CD1c-positive myeloid dendritic cell (primary cell): Measurements from ENCODE around the gene CTSH.
"Not testable (repeated sequence)": the region's sequence is repeated elsewhere in the genome, so short reads cannot be mapped to it uniquely, and the experiment has no call there.

Experiments
- DNase-seq: peaks from one replicate; pipeline ENCODE4 v3.0.0-alpha.2; 2016; ENCODE audit errors: extremely low spot score

The CTSH gene

DNA sequence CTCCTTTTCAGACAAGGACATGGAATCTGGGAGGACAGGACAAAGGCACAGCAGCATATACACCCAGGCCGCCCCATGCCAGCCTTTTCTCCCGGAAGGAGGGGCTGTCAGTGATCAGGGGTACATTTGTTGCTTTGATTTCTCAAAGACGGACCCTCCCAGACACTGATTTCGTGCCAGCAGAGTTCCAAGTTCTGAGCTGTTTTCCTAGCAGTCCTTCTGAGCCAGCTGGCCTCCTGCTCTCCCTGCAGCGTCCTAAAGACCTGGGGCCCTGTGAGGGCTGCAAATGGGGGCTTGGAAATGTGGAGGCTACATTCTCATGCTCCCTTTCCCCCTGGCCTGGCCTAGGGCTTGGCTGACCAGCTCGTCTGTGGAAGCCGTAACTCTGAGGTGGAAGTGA lies 22.3 kb downstream of the CTSH start:
- DNase-seq, result no peak

DNA sequence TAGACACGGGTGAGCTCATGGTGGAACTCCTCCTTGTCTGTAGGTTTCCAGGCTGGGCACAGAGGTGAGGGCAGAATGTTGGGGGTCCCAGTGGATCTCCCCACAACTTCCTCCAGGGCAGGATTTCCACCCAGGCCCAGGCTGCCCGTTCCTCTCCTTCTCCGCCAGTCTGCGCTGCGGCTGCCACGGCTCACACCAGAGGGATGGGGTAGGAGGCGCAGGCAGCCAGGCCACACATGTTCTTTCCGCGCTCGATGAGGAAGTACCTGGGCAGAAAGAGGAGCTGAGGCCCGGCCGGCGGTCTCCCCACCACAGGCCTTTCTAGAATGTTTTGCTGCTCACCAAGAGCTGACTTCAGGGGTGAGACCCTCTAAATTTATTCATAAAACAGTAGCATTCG lies 22.9 kb downstream of the CTSH start:
- no peak for DNase-seq

DNA sequence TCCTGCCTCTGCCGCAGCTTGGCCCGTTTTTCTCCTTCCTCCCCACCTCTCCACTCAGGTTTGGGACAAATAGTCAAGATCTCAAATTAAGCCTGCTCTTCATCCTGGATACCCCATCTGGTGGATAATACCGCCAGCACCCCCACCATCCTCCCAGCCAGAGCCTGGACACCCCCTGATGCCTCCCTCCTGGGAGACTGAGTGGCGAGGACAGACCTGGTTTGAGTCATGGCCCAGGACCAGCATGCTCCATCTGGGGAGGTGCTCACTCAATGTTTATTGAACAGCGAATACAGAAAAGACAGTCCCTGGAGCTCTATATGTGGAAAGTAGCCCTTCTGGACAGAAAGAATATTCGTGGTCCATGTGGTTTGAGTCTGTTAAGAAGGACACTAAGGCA lies 23.3 kb downstream of the CTSH start:
- DNase-seq, result no peak

GRCh38 chr15:78917888-78918287 lies 27.0 kb downstream of the CTSH start:
- DNase-seq, result no peak

DNA sequence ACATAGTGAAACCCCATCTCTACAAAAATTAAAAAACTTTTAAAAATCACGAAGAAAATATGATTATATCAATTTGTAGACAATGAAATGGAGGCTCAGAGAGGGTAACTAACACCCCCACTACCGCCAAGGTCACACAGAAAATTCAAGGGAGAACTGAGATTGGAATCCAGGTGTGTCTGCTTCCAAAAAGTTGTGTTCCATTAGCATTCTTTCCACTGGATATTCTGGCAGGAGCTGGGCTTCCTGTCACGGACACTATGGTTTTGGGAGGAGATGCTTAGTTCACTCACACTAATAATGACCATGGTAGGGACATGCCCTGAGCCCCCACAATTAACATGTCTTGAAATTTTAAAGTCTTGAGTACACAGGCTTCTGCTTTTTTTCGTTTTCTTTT lies 28.8 kb downstream of the CTSH start:
- no peak for DNase-seq

GRCh38 chr15:78915341-78916087 lies 29.3 kb downstream of the CTSH start:
- DNase-seq, result peak; percentile 92

DNA sequence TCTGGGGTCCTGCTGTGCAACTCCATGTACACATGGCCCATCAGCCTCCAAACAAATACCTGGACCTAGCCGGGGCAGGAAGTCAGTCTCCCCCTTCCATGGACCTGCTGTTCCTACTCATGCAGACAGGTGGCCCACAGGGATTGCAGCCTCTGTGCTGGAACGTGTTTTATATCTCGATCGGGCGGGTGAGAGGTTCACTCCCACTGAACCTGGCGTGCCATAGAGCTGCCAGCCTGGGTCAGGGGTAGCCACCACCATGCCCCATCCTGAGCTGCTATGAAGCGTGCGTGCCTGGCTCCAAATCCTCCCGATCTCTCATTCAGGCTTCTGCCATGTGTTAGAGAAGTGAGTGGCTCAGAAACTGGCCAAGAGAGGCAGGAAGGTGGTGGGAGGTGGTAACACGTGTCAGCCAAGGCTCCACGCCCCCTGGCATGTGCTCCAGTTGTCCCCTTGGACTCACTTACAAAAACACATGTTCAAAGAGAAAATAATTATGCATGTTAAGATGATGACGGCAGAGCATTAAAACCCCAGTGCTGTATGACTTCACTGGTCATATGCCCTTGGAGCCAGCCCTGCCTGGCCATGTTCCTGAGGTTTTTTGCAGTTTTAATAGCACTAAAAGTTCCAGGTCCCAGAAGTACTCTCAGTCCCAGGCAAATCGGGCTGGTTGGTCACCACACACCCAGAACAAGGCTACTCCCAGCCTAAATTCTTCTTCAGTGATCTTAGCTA lies 30.6 kb downstream of the CTSH start:
- peak; percentile 57 for DNase-seq

GRCh38 chr15:78913012-78913411 lies 31.8 kb downstream of the CTSH start:
- DNase-seq, result no peak

- DNase-seq, result no peak
Measured at GRCh38 chr15:78912316-78912715, 32.5 kb downstream of the CTSH start.

- DNase-seq, result no peak
Measured at GRCh38 chr15:78910271-78910670, 34.6 kb downstream of the CTSH start.

DNA sequence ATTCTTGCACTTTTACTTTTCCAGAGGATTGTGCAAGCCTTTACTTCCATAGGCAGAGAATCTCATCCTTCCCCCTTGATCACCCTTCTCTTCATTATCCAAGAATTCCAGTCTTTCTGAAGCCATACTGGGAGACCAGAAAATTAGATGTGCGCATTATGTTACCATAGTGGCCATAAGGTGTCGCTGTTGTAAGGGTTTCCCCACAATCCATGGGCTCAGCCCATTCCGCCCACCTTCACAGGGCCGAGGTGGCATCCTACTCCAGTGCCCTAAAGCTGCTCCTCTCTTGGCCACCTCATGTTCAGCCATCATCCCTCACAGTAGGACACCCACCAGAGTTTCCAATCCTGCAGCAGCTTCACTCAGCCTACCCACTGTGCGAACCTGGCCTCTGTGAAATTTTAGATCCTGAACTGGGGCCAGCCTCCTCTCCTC lies 35.0 kb downstream of the CTSH start:
- peak; percentile 75 for DNase-seq

DNA sequence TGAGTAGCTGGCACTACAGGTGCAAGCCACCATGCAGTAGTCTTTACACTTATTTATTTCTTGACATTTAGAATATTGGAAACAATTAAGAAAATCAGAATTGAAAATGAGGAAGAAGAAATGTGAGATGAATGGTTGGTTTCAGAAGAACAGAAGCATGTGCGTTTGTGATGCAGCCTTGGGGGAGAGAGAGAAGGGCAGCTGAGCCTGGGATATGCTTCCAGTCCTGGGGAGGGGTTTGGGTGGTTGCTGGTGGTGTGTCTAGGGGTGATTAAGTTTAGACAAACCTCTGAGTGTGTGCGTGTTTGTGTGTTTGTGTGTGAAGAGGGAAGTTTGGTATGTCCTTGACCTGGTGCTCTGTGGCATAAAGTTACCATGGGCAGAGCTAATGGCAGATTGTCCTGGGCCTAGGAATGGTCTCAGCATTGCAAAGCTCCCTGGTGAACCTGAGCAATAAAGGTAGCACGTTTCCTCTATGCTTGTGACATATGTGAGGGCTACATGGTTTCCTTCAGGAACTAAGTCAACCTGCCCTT lies 35.6 kb downstream of the CTSH start:
- DNase-seq, result peak; percentile 35

DNA sequence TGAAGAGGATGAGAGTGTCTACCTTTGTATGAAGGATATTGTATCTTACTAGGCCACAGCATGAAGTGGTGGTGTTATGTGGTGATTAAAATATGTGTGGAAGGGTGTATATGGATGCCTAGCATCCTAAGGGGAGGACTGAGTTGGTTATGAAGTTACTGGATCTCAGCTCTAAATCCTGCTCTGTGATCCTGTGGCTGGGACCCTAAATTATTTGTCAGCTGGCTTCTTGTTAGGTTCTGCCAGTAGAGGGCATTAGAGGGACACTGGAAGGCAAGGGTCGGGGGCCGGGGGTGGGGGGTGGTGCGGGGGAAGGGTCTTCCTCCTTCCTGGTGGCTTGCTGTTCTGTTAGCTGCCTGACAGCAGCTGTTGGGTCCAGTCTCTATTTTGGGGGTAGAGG lies 37.3 kb downstream of the CTSH start:
- no peak for DNase-seq

- DNase-seq, result no peak
Measured at GRCh38 chr15:78906316-78906620, 38.6 kb downstream of the CTSH start.

GRCh38 chr15:78904599-78905358 lies 40.1 kb downstream of the CTSH start:
- DNase-seq, result no peak

- not testable (repeated sequence) for DNase-seq
Measured at GRCh38 chr15:78902281-78903032, 42.4 kb downstream of the CTSH start.

DNA sequence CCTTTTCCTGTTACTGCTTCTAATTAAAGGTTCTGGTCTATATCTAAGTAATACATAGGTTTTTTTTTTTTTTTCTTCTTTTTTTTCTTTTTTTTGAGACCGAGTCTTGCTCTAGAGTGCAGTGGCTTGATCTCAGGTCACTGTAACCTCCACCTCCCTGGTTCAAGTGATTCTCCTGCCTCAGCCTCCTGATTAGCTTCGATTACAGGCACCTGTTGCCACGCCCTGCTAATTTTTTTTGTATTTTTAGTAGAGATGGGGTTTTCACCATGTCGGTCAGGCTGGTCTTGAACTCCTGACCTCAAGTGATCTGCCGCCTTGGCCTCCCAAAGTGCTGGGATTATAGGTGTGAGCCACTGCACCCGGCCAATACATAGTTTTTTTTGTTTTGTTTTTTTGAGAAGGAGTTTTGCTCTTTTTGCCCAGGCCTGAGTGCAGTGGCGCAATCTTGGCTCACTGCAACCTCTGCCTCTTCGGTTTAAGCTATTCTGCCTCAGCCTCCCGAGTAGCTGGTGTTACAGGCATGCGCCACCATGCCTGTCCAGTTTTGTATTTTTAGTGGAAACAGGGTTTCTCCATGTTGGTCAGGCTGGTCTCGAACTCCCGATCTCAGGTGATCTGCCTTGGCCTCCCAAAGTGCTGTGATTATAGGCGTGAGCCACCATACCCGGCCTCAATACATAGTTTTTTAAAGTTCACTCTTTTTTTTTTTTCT lies 43.9 kb downstream of the CTSH start:
- not testable (repeated sequence) for DNase-seq

DNA sequence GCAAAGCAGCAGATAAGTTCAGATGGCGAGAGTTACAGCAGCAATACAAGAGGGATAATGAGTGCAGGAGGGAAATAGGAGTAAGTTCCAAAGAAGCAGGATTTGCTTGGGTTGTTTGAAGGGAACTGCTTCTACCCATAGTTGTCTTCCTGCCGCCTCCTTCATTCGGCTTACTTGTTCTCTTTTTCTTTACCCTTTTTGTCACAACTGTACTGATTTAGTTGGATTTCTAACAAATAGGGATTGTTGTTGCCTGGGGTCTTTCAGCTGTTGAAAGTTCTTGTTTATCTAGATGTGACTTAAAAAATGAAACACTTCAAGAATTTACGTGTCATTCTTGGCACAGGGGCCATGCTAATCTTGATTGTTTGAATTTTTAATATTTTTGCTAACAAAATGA lies 46.3 kb downstream of the CTSH start:
- no peak for DNase-seq

DNA sequence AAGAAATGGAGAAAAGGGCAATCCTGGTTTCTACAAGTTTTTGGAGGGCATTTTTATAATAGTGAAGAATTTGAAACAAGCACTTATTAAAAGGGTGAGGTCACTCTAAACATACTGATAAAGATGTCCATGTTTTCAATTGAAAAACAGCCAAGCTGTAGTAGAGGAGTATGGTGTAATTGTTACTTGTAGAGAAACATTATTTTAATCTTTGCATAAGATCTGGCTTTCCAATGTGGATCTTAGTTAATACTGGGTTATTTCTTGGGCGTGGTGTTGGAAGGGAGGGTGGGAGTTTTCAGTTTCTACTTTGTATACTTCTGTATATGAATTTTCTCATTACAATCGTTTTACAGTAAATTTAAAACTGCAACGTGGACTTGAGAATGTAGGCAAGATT lies 49.4 kb downstream of the CTSH start:
- DNase-seq, result no peak

DNA sequence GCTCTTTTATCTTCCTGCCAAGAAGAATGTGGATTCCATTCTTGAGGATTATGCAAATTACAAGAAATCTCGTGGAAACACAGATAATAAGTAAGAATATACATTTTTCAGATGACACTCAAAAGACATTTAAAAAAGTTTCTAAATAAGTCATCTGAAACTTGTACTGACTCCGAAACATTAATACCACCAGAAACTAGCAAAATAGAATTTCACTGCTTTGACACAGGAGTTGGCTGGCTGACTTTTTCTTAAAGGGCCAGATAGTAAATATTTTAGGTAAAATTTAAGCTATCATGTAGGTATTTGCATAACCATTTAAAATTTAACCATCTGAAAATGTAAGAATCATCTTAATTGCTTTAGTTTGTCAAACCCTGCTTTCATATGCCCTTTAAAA lies 51.3 kb downstream of the CTSH start:
- DNase-seq, result no peak

DNA sequence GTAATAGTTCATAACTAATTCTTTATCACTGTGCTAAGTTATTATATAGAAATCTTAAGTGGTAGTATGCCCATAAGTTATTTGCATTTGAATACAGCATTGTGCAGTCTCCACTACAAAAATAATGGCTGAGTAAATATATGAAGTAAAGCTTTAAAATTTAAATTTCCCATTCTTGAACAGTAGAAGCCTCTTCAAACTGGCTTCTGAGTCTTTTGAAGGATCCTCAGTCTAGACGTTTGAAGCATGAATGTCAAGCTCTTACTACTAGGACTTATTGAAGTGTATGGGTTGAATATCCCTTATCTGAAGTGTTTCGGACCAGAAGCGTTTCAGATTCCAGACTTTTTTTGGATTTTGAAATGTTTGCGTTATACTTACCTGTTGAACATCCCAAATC lies 55.8 kb downstream of the CTSH start:
- no peak for DNase-seq
